Epidermal melanocyte (primary cell): ENCODE measurements around the gene CTNNBL1.

Experiments used
- DNase-seq: peaks from one replicate; pipeline ENCODE4 v3.0.0; 2011; ENCODE audit warnings: low spot score; ENCODE audit not compliant: insufficient read length

Gene CTNNBL1

GRCh38 chr20:37898233-37899104 is 204.6 kb downstream of the CTNNBL1 start:
- peak; percentile 80 for DNase-seq

DNA sequence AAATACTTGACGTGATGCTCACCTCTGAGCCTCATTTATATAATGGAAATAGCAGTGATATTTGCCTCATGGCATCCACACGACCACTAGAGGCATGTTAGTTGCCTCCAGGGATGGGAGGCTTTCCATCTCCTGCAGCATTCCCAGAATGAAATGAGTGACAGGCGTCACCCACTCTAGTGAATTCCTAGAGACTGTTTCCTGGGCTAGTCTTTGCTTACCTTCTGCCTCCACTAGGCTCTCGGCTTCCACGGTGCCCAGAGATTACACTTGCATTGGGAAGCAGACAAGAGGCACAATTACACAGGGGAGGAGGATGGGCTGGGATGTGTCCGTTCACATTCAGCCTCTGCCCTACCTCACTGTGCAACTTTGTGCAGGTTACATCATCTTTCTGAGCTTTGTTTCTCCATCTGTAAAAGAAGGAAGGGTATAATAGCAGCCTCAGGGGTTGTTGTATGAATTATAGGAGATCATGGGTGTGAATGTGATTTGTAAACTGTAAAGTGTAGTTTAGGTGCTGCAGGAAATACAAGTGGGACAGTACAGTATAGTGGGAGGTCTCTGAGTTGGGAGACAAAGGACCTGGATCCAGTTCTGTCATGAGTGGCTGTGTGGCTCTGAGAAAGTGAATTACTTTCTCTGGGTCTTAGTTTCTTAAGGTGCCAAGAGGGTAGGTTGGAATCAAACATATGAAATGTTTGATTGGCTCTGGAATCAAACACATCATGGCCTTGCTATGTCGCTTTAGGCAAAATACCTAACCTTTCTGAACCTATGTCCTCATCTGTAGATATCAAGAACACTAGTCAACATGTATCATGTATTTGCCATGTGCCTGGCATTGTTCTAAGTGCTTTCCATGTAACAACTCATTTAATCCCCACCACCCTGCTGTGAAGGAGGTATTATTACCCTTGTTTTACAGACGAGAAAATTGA is 205.5 kb downstream of the CTNNBL1 start:
- no peak for DNase-seq

GRCh38 chr20:37901240-37901639 is 207.4 kb downstream of the CTNNBL1 start:
- DNase-seq = no peak

GRCh38 chr20:37901654-37902503 is 208.0 kb downstream of the CTNNBL1 start:
- no peak for DNase-seq

- DNase-seq = no peak
These were observed 208.9 kb downstream of the CTNNBL1 start, which contains the start of gene VSTM2L for GRCh38 chr20:37902504-37903313. Gene VSTM2L, plus strand, starts transcription at chr20:37903127. Its CDS starts 224 bp downstream, at chr20:37903351.

DNA sequence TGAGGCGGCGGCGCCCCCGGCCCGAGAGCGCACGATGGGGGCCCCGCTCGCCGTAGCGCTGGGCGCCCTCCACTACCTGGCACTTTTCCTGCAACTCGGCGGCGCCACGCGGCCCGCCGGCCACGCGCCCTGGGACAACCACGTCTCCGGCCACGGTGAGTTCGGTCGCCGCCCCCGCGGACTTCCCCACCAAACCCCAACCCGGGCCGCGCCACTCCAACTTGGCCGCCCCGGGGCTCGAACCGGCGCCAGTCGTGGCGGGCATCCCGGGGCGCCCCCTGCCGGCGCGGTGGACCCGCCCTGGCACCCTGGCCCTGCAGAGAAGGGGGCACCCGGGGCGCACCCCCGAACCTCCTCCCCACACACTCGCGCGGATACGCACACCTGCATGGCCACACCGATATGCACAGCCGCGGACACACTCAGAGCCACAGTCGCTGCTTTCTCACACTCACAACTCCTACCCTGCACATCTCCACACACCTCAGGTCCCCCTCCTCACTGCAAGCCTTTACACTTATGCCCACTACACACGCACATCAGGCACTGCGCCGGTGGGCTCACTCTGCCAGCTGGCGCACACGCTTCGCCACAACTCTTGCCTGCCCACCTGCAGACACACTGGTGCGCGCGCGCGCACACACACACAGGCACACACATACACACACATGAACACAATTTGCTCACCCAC is 209.6 kb downstream of the CTNNBL1 start:
- DNase-seq = no peak

DNA sequence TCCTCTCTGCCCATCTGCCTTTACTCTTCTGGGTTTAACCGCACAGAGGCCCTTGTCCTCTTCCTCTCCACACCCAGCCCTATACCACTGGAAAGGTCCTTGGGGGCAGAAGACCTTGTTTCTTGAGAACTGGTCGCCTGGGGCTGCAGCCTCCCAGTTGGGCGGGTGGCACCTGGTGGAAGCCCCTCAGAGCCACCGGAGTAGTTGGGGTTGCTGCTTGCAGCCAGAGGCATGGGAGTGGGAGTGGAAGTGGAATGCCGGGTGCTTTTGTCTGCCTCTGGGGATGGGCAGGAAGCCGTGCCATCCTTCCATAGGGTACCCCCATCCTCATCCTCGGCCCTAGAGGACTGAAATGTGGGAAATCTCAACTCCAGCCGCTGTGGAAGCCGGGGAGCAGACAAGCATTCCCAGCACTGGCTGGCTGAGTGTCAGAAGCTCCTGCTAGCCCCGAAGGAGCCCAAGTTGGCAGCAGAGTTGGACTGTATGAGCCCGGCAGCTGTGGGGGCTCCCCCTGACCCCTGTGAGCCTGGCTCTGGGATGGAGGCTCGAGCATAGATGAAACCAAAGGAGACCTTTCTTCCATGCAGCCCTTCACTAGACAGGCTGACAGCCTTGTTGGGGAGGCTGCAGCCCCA is 210.3 kb downstream of the CTNNBL1 start:
- no peak for DNase-seq

GRCh38 chr20:37904845-37905373 is 211.1 kb downstream of the CTNNBL1 start:
- no peak for DNase-seq

DNA sequence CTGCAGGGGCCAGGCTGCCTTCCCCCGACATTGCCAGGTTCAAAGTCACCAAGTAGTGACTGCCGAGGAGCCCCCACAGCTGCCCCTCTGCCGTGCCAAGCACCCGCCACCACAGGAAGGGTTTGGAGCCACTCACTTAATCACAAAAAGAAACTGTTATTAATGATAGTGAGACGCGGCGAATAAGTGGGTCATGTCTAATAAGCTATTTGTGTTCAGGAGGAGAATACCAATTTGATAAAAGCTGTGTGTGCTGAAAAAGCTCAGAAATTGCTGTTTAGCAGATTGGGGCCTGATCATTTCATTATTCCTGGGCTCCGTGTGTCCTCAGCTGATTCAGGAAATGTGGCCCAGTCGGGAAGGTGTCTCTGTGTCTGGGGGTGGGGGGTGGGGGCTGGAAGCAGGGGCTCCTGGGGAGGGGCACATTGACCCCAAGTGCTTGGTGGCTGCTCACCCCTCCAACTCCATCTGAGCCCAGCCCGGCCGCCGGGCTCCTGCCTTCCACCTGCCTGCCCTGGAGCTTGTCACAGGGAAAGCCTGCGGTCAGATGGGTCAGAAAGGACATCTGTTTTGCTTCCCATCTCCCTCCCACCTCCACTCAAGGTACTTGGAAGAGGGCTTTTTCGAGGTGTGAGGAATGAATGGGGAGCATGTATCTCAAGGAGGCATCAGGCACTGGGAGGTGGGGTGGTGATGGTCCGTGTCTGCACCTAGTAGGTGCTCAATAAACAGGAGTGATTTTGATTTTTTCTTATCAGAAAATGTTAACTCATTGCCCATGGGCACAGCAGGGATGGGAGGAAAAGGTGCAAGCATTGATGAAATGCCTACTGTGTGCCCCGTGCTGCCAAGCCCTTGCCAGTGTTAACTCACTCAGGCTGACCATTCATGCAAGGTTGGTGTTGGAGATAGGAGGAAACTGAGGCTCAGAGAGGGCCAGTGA is 212.1 kb downstream of the CTNNBL1 start:
- no peak for DNase-seq

GRCh38 chr20:37907330-37907676 is 213.5 kb downstream of the CTNNBL1 start:
- no peak for DNase-seq

- no peak for DNase-seq
These were observed 214.0 kb downstream of the CTNNBL1 start for GRCh38 chr20:37907677-37908401.

DNA sequence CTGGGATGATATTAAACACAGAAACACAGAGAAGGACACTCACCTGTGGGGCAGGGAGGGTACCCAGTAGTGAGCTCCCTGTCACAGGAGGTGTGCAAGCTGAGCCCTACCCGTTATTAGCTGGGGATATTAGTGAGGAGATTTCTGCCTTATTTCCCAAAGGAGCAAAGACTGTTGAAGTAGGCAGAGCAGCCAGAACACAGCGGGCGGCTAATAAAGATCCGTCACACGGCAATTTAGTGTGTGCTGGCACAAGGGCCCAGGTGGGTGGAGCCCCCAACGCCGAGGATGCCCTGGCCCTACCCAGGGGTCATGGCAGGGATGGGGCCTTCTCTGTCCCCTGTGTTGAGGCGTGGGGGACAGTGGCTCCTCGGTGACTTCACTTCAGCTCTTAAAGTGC is 217.4 kb downstream of the CTNNBL1 start:
- DNase-seq = no peak

GRCh38 chr20:37911838-37912281 is 218.0 kb downstream of the CTNNBL1 start:
- no peak for DNase-seq

GRCh38 chr20:37912874-37913273 is 219.0 kb downstream of the CTNNBL1 start:
- no peak for DNase-seq

- DNase-seq = no peak
These were observed 219.9 kb downstream of the CTNNBL1 start for GRCh38 chr20:37913567-37914366.

DNA sequence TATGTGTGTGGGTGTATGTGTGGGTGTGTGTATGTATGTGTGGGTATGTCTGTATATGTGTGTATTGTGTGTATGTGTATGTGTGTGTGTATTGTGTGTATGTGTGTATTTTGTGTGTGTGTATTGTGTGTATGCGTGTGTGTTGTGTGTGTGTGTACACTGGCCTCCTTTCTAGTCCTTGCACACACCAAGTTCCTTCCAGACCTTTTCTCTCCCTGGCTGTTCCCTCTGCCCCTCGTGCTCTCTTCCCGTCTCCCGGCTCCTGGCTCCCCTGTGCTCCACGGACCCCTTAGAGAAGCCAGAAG is 220.5 kb downstream of the CTNNBL1 start:
- no peak for DNase-seq
